ENCODE data around the gene KCNIP4.
"Not testable (repeated sequence)": the region's sequence is repeated elsewhere in the genome, so short reads cannot be mapped to it uniquely, and the experiment has no call there.

Gene KCNIP4

DNA sequence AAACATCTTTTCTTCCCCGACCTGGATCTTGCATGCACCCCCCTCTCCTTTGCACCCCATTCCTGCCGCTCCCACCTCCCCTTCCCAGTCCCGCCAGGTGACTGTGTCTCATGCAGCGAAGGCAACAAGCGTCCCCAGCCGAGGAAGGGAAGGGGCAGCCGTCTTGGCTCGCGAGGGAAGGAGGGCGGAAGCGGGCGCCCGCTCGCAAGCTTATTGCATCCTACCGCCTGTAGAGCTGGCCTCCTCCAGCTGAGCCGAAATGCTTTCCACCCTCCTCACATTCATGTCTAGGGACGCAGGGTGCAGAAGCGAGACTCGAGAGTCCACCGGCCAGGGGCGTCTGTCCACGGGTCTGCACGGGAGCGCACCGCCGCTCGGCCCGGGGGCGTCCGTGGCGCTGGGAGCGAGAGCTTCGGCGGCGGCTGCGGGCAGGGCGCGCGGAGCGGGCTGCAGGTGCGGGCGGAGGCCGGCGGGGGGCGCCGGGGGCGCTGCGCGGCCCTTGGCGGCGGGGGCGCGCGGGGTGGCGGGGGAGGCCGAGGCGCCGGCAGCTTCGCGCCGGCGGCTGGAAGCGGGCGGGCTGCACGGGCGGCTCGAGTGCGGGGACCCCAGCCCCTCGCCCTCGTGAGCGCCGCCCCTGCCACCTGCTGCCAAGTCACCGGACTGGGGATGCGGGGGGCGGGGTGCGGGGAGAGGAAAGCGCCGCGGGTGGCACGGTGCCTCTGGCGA is at the start of gene KCNIP4:
KCNIP4 (minus strand) TSS at position 426 of the 726 bp plus-strand sequence.
- peak; percentile 12 for DNase-seq

- not testable (repeated sequence) for DNase-seq
These were observed 48.0 kb upstream of the KCNIP4 start for GRCh38 chr4:21996618-21997017.

DNA sequence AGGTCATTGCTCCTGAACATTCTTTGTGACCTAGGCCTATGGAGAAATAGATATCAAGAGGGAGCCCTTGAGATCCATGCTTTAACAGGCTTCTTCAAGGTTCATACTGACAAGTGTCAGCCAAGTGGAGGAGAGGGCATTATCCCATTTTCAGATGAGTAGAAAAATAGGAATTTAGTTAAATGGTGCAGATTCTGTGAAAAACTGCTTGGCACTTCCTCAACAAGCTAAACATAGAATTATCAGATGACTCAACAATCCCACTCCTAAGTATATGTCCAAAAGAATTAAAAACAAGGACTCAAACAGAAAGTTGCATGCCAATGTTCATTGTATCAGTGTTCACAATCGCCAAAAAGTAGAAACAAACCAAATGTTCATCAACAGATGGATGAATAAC is 43.8 kb upstream of the KCNIP4 start:
- peak; percentile 73 for DNase-seq

- DNase-seq, result no peak
These were observed 43.0 kb upstream of the KCNIP4 start for GRCh38 chr4:21991562-21991961.

- DNase-seq, result peak; percentile 11
These were observed 42.5 kb upstream of the KCNIP4 start for GRCh38 chr4:21991050-21991449.

DNA sequence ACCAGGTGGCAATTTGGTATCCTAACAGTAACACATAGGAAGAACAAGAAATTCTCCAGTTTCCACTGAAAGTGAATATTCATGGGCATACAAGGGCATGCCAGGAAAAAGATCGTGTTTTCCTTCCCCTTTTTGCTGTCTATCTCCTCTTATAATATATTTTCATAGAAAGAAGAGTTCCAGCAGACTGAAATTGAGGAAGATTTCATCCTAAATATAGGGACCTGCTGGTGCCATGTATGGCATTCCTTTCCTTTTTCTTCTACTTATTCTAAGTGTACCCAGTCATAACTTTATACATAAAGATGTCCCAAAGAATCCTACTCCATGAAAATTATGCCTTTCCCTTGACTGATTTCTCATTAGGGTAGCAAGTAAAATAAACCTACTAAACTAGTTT is 40.8 kb upstream of the KCNIP4 start:
- DNase-seq, result no peak

DNA sequence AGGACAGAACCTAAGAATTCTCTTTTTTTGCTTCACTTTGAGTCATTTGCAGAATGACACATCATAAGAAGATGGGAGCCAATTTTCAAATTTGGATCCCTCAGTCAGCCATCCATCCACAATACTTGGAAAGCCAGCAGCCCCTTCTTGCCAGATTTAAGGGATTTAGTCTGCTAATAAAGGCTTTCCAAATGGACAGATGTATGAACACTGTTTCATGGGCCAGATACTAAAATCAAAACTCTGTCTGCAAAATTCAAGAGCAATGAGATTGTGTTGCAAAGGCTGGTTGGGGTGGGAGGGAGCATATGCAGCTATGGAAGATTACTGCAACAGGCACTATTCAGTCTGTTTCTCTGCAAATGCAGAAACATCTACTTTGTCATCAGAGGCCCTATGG is 37.7 kb upstream of the KCNIP4 start:
- no peak for DNase-seq

- DNase-seq, result no peak
These were observed 33.5 kb upstream of the KCNIP4 start for GRCh38 chr4:21982087-21982486.

DNA sequence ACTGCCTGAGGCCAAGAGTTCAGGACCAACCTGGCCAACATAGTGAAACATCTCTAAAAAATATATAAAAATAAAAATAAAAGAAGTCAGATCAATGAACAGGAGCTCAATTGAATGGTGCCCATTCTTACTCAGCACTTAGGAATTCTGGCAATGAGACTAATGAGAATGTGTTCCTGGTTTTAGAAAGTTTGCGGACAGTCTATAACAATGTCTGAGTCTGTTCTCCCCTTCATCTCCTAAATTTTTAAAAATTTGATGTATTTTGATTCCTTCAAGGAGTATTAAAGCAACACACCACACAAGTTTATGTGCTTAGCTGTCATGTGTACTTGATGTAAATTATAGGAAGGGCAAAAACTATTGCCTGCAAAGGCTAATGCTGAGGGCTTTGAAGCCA is 30.6 kb upstream of the KCNIP4 start:
- no peak for DNase-seq

DNA sequence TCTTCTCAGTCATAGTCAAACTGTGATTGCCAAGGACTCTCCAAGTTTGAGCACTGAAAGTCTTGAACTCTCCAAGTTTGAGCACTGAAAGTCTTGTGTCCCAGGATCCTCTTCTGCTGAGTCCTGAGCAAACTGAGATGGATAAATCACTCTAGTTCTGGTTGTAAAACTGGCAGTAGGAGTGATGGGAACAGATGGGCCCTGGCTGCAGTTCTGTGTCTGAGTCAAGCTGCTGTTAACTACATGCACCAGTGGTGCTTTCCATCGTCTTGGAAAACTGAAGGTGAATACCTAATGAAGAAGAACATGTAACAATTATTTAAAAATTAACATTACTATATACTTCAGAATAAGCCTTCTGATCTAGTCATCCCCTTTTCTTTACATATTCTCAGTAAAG is 27.6 kb upstream of the KCNIP4 start:
- no peak for DNase-seq

DNA sequence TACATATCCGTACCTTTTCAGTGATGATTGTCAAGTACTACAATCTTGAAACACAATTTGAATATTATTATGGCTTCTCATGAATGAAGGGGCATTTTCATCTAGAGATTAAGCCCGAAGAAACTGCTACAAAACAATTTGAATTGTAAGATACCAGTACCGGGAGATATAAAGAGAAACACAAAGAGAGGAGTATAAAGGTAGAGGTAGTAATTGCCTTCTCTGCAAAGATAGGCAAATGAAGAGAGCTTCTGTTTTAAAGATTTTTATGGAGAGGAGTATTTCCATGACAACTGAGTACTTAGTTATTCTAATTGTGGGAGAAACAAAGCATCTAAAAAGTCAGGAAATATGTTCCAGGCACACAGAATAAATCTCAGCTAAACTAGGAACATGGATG is 25.3 kb upstream of the KCNIP4 start:
- DNase-seq, result no peak

DNA sequence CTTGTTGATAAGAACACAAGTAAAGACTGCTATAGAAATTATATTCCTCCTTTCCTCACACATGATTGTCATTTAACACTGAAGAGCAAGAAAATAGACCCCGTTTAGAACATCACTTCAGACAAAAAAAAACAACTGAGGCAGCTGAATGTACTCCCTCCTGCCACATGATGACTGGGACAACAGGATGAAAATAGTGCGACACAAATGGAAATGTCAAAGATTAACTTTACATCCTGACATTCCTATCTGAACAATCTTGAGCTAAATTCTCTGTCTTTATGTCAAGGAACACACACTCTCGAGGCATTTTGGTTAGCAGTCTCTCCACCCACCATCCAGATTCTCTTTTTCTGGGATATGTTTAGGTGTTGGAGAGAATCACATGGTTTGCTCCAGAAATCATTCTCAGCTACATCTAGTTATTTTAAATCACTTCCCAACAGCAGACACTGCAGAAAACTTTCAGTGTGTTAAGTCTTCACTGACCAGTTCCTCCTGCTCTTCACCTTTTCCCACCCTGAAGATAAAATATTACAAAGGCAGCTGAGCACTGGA is 16.3 kb upstream of the KCNIP4 start:
- no peak for DNase-seq

DNA sequence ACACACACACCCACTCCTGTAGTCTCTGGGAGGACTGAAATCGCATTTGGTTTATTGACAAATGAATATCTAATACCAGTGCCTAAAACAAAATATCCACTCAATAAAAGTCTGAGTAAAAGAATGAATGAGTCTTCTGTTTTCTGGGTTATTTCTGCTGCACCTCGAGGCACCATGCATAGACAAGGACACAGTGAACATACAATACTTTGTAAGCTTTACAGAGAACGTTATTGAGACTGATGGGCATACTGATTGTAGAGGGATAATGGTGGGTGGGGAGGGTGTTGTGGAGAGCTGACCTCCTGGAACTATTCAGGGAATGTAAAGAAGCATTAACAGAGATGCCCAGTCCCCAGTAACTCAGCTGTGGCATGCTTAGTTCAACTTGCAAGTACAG is 14.1 kb upstream of the KCNIP4 start:
- DNase-seq, result no peak

- DNase-seq, result no peak
These were observed 12.2 kb upstream of the KCNIP4 start for GRCh38 chr4:21960793-21961192.

- DNase-seq, result no peak
These were observed 6.3 kb upstream of the KCNIP4 start for GRCh38 chr4:21954916-21955315.

DNA sequence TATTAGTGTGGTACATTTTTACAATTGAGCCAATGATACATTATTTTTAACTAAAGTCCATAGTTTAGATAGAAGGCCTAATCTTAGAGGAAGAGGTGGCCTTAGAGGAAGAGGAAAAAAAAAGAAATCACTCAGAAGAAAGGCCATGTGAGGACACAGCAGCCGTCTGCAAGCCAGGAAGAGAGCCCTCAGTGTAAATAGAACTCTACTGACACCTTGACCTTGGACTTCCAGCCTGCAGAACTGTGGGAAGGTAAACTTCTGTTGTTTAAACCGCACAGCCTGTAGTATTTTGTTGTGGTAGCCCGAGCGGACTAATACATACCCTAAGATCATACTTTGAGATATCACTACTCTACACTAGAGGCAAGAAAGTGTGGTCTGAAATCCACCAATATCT is 5.1 kb upstream of the KCNIP4 start:
- no peak for DNase-seq

- DNase-seq, result no peak
These were observed 4.0 kb upstream of the KCNIP4 start for GRCh38 chr4:21952549-21952948.

GRCh38 chr4:21949073-21949457 is 493 bp upstream of the KCNIP4 start:
- DNase-seq, result peak; percentile 25

DNA sequence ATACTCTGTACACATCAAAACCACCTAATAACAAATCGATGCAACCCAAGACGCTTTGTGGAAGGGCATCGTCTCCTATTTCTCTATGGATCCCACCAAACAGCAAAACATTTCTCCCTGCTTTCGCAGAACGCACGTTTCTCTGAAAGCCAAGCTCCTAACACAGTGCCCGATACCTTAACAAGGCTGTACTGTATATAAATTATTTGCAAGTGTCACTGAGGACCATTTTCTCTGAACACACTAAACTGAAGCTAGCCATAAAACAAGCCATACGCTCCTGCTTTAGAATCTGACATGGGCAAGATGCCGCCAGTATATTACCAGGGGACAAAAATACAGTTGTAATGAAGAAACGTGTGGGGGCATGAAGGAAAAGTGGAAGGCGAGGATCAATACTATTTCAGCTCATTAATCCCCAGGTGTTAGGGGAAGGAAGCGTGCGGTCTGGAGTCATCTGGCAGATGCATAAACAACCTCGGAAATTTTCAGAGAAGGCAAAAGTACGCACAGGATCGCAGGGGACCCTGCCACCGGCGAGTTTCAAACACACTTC is 703 bp downstream of the KCNIP4 start:
- DNase-seq, result no peak

GRCh38 chr4:21946858-21947257 is 1.7 kb downstream of the KCNIP4 start:
- no peak for DNase-seq

- no peak for DNase-seq
These were observed 26.9 kb downstream of the KCNIP4 start for GRCh38 chr4:21921526-21922180.

GRCh38 chr4:21915761-21916160 is 32.8 kb downstream of the KCNIP4 start:
- no peak for DNase-seq

DNA sequence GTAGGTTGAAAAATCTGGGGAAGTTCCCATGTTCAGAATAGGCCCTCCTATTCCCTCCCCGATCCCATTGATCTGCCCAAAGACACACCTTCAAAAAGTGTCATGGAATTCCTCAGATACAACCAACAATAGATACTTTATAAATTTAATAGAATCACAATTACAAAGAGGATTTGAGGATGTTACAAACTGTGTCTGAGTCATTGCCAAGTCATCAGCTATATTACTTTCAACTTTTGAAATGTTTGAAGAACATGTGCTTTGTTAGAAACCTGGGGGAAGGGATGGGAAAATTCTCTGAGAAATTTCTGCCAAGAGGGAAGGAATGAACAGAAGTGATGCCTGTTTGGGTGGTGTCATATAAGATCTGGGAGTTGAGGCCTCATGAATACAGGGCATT is 46.7 kb downstream of the KCNIP4 start:
- peak; percentile 66 for DNase-seq

- no peak for DNase-seq
These were observed 47.3 kb downstream of the KCNIP4 start for GRCh38 chr4:21901281-21901680.

All from fibroblast of upper back skin (primary cell).